ENCODE measurements around the gene SHPK. TPM values are rescaled to one million over a fixed set of nuclear protein-coding genes. Genes with fewer than 3 reads are reported as not detected.

Gene SHPK
- polyA plus RNA-seq, 2 of the 4 experiments (the other 2 are of a cell fraction), result 10.7 to 11.2 TPM

DNA sequence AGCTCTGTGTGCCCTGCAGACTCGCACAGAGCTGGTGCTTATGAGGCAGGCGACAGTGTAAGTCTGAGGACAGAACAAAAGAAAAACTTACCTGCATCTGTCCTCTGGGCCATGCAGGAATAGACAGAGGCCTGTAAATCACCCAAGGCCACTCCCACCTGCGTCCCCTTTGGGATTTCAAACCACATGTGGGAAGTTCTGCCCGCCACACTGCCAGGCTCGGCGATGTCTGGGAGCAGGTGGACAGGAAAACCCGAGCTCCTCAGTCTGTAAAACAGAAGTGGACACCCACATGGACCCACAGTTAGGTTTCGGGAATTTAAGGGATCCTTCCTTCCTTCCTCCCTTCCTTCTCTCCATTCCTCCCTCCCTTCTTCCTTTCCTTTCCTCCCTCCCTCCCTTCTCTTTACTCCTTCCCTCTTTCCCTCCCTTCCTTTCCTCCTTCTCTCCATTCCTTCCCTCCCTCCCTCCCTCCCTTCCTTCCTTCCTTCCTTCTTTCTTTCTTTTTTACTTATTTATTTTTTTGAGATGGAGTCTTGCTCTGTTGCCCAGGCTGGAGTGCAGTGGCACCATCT is 14.8 kb downstream of the SHPK start:
- FAIRE-seq (no peak), DNase-seq (ENCODE audit: low read depth in 1 of 2, low spot score in 1 of 2) (no peak), ATAC-seq (no peak)
- ChIA-PET CTCF (interaction anchor here (1.6 to 3.3 kb wide), 3 partner anchors 10 to 20 kb away, joined by 5 to 20 read pairs (median 6); partner anchors contain the start of genes CTNS and SHPK), POLR2A (no interaction called here)
- WGBS (ENCODE audit: missing lambda C conversion rate), result 96% methylated on average over 8 of the region's 8 CpGs
- no peak overlapping the region for H3K4me2 ChIP-seq
- H3K9me3 ChIP-seq, result no peaks in the 10 kb centered on the region
- no peaks in the 10 kb centered on the region for H3K4me1 ChIP-seq
- H3K4me3 ChIP-seq, result no peak overlapping the region
- no peak overlapping the region for H3K27ac ChIP-seq
- TF ChIP-seq RCOR1 (IDR thresholded peaks at IDR 0.05; ENCODE audit: low read depth, low read length), result no peak
- no peak for TF ChIP-seq ZNF302 (CRISPR knock-in tag; IDR thresholded peaks at IDR 0.05)
- TF ChIP-seq, protein P1, sequence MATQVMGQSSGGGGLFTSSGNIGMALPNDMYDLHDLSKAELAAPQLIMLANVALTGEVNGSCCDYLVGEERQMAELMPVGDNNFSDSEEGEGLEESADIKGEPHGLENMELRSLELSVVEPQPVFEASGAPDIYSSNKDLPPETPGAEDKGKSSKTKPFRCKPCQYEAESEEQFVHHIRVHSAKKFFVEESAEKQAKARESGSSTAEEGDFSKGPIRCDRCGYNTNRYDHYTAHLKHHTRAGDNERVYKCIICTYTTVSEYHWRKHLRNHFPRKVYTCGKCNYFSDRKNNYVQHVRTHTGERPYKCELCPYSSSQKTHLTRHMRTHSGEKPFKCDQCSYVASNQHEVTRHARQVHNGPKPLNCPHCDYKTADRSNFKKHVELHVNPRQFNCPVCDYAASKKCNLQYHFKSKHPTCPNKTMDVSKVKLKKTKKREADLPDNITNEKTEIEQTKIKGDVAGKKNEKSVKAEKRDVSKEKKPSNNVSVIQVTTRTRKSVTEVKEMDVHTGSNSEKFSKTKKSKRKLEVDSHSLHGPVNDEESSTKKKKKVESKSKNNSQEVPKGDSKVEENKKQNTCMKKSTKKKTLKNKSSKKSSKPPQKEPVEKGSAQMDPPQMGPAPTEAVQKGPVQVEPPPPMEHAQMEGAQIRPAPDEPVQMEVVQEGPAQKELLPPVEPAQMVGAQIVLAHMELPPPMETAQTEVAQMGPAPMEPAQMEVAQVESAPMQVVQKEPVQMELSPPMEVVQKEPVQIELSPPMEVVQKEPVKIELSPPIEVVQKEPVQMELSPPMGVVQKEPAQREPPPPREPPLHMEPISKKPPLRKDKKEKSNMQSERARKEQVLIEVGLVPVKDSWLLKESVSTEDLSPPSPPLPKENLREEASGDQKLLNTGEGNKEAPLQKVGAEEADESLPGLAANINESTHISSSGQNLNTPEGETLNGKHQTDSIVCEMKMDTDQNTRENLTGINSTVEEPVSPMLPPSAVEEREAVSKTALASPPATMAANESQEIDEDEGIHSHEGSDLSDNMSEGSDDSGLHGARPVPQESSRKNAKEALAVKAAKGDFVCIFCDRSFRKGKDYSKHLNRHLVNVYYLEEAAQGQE (IDR thresholded peaks at IDR 0.05), result no peak

DNA sequence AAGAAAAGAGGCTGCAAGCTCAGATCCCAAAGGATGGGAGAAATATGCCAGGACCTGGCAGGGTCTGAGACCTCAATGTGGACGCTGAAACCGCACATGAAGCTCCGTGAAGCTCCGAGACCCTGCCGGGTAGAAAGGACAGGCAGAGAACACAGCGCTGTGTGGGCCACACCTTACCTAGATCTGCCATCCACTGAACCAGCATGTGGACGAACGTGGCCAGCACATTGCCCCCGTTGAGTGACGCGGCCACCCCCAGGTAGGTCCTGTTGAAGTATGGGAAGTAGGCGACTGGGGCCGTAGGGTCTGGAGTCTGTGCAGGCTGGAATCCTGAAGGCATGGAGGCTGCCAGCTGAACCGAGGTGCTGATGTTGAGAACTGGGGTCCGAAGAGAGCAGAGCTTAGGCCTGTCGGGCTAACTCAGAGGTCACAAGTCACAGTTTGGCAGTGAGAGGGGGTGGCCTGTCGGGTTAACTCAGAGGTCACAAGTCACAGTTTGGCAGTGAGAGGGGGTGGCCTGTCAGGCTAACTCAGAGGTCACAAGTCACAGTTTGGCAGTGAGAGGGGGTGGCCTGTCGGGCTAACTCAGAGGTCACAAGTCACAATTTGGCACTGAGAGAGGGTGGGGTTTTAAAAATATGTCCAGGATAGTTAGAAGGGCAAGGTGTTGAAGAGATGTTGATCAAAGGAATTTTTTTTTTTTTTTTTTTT is 20.7 kb downstream of the SHPK start:
- H3K27ac ChIP-seq, result no peak overlapping the region
- ATAC-seq (no peak), FAIRE-seq (no peak), DNase-seq (ENCODE audit: low read depth in 1 of 2, low spot score in 1 of 2) (no peak)
- TF ChIP-seq, protein P2, sequence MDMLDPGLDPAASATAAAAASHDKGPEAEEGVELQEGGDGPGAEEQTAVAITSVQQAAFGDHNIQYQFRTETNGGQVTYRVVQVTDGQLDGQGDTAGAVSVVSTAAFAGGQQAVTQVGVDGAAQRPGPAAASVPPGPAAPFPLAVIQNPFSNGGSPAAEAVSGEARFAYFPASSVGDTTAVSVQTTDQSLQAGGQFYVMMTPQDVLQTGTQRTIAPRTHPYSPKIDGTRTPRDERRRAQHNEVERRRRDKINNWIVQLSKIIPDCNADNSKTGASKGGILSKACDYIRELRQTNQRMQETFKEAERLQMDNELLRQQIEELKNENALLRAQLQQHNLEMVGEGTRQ (IDR thresholded peaks at IDR 0.05), result no peak
- TF ChIP-seq ZC3H11A (IDR thresholded peaks at IDR 0.05) (no peak), CHD4 (IDR thresholded peaks at IDR 0.05; ENCODE audit: borderline replicate concordance) (no peak), FOSL2 (IDR thresholded peaks at IDR 0.05) (no peak), FOSL2 (CRISPR knock-in tag; IDR thresholded peaks at IDR 0.05) (no peak), CBX2 (IDR thresholded peaks at IDR 0.05; ENCODE audit: borderline replicate concordance, low read depth) (no peak)
- H3K4me1 ChIP-seq, result no peaks in the 10 kb centered on the region
- POLR2A ChIA-PET, result no interaction called here
- CTCF ChIA-PET, result interaction anchor here (0.6 to 2.6 kb wide), 6 partner anchors 13 to 80 kb away, joined by 3 to 13 read pairs (median 3); no protein-coding TSS in a partner anchor
- H3K9me3 ChIP-seq, result no peaks in the 10 kb centered on the region
- H3K4me2 ChIP-seq, result no peak overlapping the region
- 94% methylated on average over 18 of the region's 18 CpGs for WGBS (ENCODE audit: missing lambda C conversion rate)
- no peak overlapping the region for H3K4me3 ChIP-seq

DNA sequence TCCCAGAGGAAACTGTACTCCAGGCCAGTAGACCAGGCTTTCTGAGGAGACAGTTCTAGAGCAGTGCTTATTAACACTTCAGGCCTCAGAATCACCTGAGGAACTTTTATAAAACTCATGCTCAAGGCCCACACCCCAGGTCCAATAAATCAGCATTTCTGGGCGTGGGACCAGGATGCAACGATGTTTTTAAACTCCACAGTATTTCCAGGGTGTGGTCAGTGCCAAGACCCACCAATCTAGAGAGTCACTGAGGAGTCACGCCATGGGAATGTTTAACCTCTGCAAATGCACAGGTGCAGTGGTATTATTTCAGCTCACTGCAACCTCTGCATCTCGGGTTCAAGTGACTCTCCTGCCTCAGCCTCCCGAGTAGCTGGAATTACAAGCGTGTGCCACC is 22.9 kb downstream of the SHPK start:
- H3K27ac ChIP-seq, result no peak overlapping the region
- ATAC-seq (no peak), FAIRE-seq (no peak), DNase-seq (ENCODE audit: low read depth in 1 of 2, low spot score in 1 of 2) (no peak)
- no peaks in the 10 kb centered on the region for H3K4me1 ChIP-seq
- no peak overlapping the region for H3K4me3 ChIP-seq
- H3K4me2 ChIP-seq, result no peak overlapping the region
- H3K9me3 ChIP-seq, result no peaks in the 10 kb centered on the region
- CTCF ChIA-PET, result interaction anchor here (1.7 to 2.6 kb wide), 2 partner anchors 11 to 565 kb away, joined by 6 to 13 read pairs; no protein-coding TSS in a partner anchor
- TF ChIP-seq ZC3H11A (IDR thresholded peaks at IDR 0.05), result no peak
- TF ChIP-seq, protein P3, sequence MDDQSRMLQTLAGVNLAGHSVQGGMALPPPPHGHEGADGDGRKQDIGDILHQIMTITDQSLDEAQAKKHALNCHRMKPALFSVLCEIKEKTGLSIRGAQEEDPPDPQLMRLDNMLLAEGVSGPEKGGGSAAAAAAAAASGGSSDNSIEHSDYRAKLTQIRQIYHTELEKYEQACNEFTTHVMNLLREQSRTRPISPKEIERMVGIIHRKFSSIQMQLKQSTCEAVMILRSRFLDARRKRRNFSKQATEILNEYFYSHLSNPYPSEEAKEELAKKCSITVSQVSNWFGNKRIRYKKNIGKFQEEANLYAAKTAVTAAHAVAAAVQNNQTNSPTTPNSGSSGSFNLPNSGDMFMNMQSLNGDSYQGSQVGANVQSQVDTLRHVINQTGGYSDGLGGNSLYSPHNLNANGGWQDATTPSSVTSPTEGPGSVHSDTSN (IDR thresholded peaks at IDR 0.05), result no peak
- no peak for TF ChIP-seq CEBPB (IDR thresholded peaks at IDR 0.05)
- no peak for TF ChIP-seq MAZ (IDR thresholded peaks at IDR 0.05; ENCODE audit: borderline replicate concordance, low read depth, low read length)
- TF ChIP-seq, protein P4, sequence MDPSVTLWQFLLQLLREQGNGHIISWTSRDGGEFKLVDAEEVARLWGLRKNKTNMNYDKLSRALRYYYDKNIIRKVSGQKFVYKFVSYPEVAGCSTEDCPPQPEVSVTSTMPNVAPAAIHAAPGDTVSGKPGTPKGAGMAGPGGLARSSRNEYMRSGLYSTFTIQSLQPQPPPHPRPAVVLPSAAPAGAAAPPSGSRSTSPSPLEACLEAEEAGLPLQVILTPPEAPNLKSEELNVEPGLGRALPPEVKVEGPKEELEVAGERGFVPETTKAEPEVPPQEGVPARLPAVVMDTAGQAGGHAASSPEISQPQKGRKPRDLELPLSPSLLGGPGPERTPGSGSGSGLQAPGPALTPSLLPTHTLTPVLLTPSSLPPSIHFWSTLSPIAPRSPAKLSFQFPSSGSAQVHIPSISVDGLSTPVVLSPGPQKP (IDR thresholded peaks at IDR 0.05; ENCODE audit: low read depth, low read length), result no peak
- TF ChIP-seq CBX8 (IDR thresholded peaks at IDR 0.05), result no peak
- no peak for TF ChIP-seq FOSL2 (IDR thresholded peaks at IDR 0.05)
- TF ChIP-seq FOSL2 (CRISPR knock-in tag; IDR thresholded peaks at IDR 0.05), result no peak
- no peak for TF ChIP-seq NPAS2 (CRISPR knock-in tag; IDR thresholded peaks at IDR 0.05; ENCODE audit: borderline replicate concordance)
- TF ChIP-seq, protein P5, sequence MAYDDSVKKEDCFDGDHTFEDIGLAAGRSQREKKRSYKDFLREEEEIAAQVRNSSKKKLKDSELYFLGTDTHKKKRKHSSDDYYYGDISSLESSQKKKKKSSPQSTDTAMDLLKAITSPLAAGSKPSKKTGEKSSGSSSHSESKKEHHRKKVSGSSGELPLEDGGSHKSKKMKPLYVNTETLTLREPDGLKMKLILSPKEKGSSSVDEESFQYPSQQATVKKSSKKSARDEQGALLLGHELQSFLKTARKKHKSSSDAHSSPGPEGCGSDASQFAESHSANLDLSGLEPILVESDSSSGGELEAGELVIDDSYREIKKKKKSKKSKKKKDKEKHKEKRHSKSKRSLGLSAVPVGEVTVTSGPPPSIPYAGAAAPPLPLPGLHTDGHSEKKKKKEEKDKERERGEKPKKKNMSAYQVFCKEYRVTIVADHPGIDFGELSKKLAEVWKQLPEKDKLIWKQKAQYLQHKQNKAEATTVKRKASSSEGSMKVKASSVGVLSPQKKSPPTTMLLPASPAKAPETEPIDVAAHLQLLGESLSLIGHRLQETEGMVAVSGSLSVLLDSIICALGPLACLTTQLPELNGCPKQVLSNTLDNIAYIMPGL (CRISPR knock-in tag; IDR thresholded peaks at IDR 0.05; ENCODE audit: borderline replicate concordance), result no peak
- TF ChIP-seq, protein P6, sequence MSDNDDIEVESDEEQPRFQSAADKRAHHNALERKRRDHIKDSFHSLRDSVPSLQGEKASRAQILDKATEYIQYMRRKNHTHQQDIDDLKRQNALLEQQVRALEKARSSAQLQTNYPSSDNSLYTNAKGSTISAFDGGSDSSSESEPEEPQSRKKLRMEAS (IDR thresholded peaks at IDR 0.05), result no peak
- no peak for TF ChIP-seq FOXS1 (CRISPR knock-in tag; IDR thresholded peaks at IDR 0.05)
- no peak for TF ChIP-seq RAD21 (conservative IDR thresholded peaks at IDR 0.05 in 1 of 2, IDR thresholded peaks at IDR 0.05 in 1 of 2)
- POLR2A ChIA-PET, result no interaction called here
- WGBS (ENCODE audit: missing lambda C conversion rate), result 93% methylated on average over 6 of the region's 6 CpGs

All from A549 (cell line).